GM19397 (cell line): ENCODE data around the gene MOB3A.
"Not testable (repeated sequence)": the region's sequence is repeated elsewhere in the genome, so short reads cannot be mapped to it uniquely, and the experiment has no call there.

Source experiments
- ATAC-seq: cut with Tn5 transposase; IDR thresholded peaks from one replicate; pipeline ENCODE4 v1.9.1; 2021; ENCODE audit warnings: mild to moderate bottlenecking, moderate library complexity; ENCODE audit not compliant: unreplicated experiment

MOB3A gene

DNA sequence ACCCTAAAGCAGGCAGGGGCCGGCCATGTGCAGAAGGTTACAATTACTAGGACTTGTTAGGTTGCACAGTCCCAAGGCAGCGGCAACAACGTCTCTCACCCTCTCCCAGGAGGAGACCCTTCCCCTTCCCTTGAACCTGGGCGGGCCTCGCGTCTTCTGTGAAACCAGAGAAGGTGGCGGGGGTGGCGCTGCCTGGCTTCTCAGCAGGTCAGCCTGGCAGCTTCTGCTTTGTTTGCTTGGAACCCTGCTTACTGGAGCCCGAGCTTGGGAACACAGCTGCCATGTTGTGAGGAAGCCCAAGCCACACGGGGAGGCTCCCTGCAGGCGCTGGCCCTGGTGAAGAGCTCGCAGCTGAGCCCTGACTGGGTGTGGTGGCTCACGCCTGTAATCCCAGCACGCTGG, 60.5 kb downstream of the MOB3A start:
- ATAC-seq = no peak

DNA sequence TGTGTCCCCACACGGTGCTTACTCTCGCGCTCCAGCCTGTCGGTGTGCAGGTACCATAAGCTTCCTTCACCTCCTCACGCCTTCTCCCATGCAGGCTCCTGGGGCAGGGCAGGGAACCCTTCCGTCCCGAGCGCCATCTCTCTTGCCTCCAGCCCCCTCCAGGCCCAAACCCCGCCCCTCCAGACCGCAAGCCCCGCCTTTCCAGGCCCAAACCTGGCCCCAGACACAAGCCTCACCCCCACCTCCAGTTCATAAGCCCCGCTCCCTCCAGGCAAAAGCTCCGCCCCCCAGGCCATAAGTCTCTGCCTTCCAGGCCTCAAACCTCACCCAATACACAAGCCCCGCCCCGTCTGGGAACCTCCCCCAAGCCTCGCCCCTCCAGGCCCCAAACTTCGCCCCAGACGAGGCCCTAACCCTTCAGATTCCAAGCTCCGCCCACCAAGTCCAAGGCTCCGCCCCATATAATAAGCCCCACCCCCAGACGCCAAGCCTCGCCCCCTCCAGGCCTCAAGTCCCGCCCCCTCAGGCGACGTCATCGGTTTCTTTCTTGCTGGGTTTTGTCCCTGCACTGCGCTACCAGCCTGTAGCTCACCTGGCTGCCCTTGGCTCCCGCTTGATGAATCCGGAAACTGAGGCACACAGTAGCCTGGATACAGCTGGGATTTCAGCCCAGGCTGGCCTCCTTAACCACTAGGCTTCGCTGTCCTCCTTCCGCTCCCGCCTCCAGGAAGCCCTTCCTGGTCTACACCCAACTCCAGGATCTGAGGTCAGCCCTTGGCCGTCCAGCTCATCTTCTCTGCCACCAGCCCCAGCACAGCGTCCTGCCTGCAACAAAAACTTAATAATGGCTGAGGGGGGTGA, 61.2 kb downstream of the MOB3A start:
- no peak for ATAC-seq

DNA sequence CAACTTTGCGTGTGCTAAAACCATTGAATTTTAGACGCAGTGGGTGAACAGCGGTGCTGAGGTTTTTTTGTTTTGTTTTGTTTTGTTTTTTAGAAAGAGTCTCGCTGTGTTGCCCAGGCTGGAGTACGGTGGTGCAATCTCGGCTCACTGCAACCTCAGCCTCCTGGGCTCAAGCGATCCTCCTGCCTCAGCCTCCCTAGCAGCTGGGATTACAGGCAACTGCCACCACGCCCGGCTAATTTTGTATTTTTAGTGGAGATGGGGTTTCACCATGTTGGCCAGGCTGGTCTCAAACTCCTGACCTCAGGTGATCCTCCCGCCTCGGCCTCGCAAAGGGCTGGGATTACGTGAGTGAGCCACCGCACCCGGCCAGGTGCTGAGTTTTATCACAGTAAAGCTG, 61.9 kb downstream of the MOB3A start:
- ATAC-seq = not testable (repeated sequence)

DNA sequence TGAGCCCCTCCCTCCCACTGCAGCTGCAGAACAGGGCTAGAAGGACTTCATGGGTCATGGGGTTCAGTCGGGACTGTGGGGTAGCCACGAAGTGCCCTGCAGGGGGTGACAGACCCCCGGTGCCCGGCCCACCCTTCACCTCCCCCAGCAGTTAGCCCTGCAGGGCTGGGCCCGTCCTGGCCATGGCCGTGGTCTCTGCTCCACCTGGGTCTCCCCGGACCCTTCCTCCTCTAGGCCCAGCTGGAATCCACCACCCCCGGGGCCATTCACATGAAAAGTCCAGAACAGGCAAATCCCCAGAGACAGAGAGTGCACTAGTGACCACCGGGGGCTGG, 62.3 kb downstream of the MOB3A start:
- no peak for ATAC-seq

DNA sequence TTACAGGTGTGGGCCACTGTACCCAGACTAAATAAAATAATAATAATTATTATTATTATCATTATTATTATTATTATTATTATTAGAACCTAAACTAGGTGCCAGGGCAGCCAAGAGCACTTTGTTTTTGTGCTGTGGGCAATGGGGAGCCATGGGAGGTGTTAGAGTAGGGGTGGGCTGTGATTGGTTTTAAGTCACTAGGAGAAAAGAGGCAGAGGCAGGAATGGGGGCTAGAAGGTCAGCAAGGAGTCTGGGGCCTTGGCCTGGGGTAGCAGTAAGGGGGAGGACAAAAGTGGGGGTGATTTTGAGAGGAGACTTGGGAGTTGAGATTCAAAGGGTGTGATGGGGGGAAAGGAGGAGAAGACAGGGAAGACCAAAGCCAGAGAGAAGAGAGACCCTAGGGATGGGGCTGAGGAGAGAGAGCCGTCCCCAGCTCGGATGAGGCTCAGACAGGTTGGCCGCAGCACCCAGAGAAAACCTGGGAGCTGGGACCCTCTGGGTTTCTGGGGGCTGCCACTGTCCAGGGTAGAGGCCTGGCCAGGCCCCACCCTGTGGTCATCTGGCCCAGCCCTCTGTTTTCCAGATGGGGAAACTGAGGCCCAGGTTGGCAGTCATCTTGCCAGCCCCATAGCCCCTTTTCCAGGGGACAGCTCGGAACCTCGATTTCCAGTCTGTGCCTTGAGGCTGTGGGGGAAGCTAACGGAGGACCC, 62.9 kb downstream of the MOB3A start:
- ATAC-seq = no peak

DNA sequence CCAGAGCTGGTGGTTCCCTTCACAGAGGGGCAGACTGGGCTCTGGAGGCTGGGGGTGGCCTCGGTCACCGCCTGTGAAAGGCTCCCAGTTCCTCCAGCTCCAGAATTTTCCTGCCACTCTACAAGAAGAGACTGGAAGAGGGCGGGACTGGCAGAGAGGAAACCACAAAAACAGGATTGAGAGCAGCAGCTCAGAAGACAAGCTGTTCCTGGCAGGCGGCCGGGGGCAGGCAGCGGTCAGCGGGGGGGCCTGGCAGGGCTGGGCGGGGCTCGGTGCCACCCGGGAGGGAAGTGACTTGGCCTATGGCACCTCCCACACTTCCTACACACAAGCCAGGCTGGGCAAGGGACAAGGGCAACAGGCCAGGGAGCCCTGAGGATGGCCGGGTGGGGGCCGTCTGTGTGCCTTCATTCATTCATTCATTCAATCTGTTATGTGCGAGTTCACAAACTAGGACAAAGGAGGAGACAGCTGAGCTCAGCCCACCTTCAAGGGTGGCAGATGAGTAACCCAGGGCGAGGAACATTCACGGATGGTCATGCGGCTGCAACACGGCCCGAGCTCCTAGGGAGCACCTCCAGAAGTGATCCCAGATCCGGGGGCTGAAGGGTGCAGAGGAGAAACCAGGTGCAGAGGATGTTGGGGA, 63.7 kb downstream of the MOB3A start:
- ATAC-seq = no peak

DNA sequence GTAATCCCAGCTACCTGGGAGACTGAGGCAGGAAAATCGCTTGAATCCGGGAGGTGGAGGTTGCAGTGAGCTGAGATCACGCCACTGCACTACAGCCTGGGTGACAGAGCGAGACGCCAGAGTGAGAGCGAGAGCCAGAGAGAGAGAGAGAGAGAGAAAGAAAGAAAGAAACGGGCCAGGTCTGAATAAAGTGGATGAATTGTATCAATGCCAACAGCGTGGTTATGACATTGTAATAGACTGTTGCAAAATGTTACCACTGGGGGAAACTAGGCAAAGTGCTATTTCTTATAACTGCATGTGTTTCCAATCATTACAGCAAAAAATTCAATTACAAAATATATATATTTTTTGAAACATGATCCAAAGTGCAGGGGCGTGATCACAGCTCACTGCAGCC, 68.8 kb downstream of the MOB3A start:
- no peak for ATAC-seq

DNA sequence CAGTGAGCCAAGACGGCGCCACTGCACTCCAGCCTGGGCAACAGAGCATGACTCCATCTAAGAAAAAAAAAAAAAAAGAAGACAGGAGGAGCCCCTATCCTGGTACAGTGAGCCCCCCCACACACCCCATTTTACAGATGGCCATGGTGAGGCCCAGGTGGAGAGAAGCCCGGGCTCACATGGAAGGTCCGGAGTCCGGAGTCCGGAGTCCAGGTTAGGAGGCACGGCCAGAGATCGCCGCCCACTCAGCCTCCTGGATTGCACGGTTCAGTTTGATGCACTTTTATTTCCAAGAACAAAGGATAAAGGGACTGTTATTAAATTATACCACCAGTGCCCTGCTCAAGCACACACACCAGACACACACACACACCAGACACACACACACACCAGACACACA, 69.4 kb downstream of the MOB3A start:
- ATAC-seq = no peak

DNA sequence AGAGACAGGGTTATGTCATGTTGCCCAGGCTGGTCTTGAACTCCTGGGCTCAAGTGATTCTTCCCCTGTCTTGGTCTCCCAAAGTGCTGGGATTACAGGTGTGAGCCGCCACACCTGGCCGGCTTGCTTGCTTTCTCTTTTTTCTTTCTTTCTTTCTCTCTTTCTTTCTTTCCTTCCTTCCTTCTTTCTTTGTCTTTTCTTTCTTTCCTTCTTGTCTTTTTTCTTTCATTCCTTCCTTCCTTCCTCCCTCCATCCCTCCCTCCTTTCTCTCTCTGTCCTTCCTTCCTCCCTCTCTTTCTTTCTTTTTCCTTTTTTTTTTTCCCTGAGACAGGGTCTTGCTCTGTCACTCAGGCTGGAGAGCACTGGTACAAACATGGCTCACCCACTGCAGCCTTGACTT, 73.8 kb downstream of the MOB3A start:
- ATAC-seq = no peak

DNA sequence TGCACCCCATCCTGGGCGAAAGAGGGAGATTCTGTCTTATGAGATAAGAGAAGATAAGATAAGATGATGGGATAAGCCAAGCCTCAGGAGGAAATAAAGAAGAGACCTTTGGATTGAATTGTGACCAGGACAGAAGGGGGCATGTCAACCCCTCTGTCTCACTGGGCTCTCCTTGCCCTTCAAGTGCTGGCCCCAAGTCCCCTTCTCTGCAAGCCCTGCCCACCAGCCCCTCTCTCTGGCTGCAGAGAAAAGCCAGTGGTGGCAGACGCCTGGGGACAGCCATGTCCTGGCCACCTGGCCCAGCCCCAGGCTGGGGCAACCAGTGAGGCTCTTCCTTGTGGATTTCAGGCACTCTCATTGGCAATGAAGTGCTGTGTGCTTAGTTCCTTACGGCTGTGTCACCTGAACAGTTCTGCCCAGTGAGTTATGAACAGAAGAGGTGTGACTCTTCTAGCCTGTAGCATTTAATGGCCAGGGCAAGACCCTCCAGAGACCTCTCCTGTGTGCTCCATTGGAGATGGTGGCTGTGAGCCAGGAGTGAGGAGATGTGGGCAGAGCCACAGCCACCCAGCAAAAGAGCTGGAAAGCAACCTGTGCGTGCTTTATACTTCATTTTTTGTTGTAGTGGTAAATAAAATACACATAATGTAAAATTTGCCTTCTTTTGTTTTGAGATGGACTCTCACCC, 74.5 kb downstream of the MOB3A start:
- ATAC-seq = no peak
